WTC11 (cell line): ENCODE data around the gene CUL2. TPM values are rescaled to one million over a fixed set of nuclear protein-coding genes. Genes with fewer than 3 reads are reported as not detected.

Source experiments
- ATAC-seq: fragments of 200-7000 bp; cut with Tn5 transposase; 2 replicates; pipeline ENCODE4 v1.10.0; 2021; ENCODE audit warnings: mild to moderate bottlenecking, moderate library complexity
- CTCF ChIA-PET: fragments of 300-600 bp; sonication (Branson Sonifier 250); formaldehyde crosslinking; loops from one replicate; lab custom pipeline; 2021; ENCODE audit warnings: antibody characterized with exemption; lab: Charles Lee
- POLR2A ChIA-PET: fragments of 350-600 bp; sonication (Branson Sonifier 250); formaldehyde crosslinking; loops from one replicate; lab custom pipeline; 2021; ENCODE audit warnings: antibody characterized with exemption; lab: Charles Lee
- DNase-seq: peaks from one replicate; pipeline ENCODE4 v3.0.0; 2021; ENCODE audit warnings: low spot score
- H3K27ac Mint-ChIP-seq: 2 replicates; pipeline ENCODE4 v1.8.0; 2021; ENCODE audit warnings: mixed read lengths
- H3K27me3 Mint-ChIP-seq: 2 replicates; pipeline ENCODE4 v1.8.0; 2021; ENCODE audit warnings: low read depth, mild to moderate bottlenecking, moderate library complexity, mixed read lengths
- H3K36me3 Mint-ChIP-seq: 2 replicates; pipeline ENCODE4 v1.8.0; 2021; ENCODE audit warnings: mixed read lengths
- H3K4me1 Mint-ChIP-seq: 2 replicates; pipeline ENCODE4 v1.8.0; 2022; ENCODE audit warnings: mixed read lengths
- H3K4me3 Mint-ChIP-seq: 2 replicates; pipeline ENCODE4 v1.8.0; 2021; ENCODE audit warnings: mild to moderate bottlenecking, moderate library complexity, mixed read lengths
- H3K9me3 Mint-ChIP-seq: 2 replicates; pipeline ENCODE4 v1.8.0; 2021; ENCODE audit warnings: mixed read lengths
- AFF4 ChIP-seq: sonication (generic); formaldehyde crosslinking; IDR thresholded peaks from 2 replicates; pipeline ENCODE4 v1.8.1; 2023; ENCODE audit warnings: mild to moderate bottlenecking, missing genetic modification reagents, borderline replicate concordance
- CTCF ChIP-seq: fragments of 200-600 bp; IDR thresholded peaks from 2 replicates; pipeline ENCODE4 v1.8.0; 2022; ENCODE audit warnings: antibody characterized with exemption
- EMX1 ChIP-seq: fragments of 250-450 bp; sonication (Bioruptor Pico); IDR thresholded peaks from 2 replicates; pipeline ENCODE4 v1.8.0; 2021; ENCODE audit warnings: mild to moderate bottlenecking
- IRF2 ChIP-seq: sonication (generic); formaldehyde crosslinking; IDR thresholded peaks from 2 replicates; pipeline ENCODE4 v1.8.0; 2022; ENCODE audit warnings: low read depth, missing genetic modification reagents, borderline replicate concordance
- MAX ChIP-seq: sonication (generic); formaldehyde crosslinking; IDR thresholded peaks from 2 replicates; pipeline ENCODE4 v1.8.0; 2022; ENCODE audit warnings: mild to moderate bottlenecking, missing genetic modification reagents
- MXD4 ChIP-seq: fragments of 250-450 bp; sonication (Bioruptor Pico); IDR thresholded peaks from 2 replicates; pipeline ENCODE4 v1.8.0; 2021; ENCODE audit warnings: mild to moderate bottlenecking, moderate library complexity, borderline replicate concordance
- NFE2L1 ChIP-seq: sonication (generic); formaldehyde crosslinking; IDR thresholded peaks from 2 replicates; pipeline ENCODE4 v1.8.1; 2023; ENCODE audit warnings: missing genetic modification reagents
- NFYB ChIP-seq: sonication (generic); formaldehyde crosslinking; conservative IDR thresholded peaks from 2 replicates; pipeline ENCODE4 v1.8.0; 2022; ENCODE audit warnings: low read depth, missing genetic modification reagents
- NR1H2 ChIP-seq: sonication (generic); formaldehyde crosslinking; IDR thresholded peaks from 2 replicates; pipeline ENCODE4 v1.9.0; 2021; ENCODE audit warnings: mild to moderate bottlenecking, moderate library complexity, missing genetic modification reagents
- PREB ChIP-seq: sonication (generic); formaldehyde crosslinking; IDR thresholded peaks from 2 replicates; pipeline ENCODE4 v1.8.1; 2022; ENCODE audit warnings: mild to moderate bottlenecking, missing genetic modification reagents, moderate library complexity, borderline replicate concordance
- RORB ChIP-seq: fragments of 250-450 bp; sonication (Bioruptor Pico); IDR thresholded peaks from 2 replicates; pipeline ENCODE4 v1.9.0; 2021; ENCODE audit warnings: mild to moderate bottlenecking
- SMAD3 ChIP-seq: sonication (generic); formaldehyde crosslinking; IDR thresholded peaks from 2 replicates; pipeline ENCODE4 v1.8.0; 2022; ENCODE audit warnings: missing genetic modification reagents, mild to moderate bottlenecking, borderline replicate concordance
- USF2 ChIP-seq: sonication (generic); formaldehyde crosslinking; IDR thresholded peaks from 2 replicates; pipeline ENCODE4 v1.8.1; 2023; ENCODE audit warnings: mild to moderate bottlenecking, missing genetic modification reagents, moderate library complexity
- ZBTB43 ChIP-seq: sonication (generic); formaldehyde crosslinking; IDR thresholded peaks from 2 replicates; pipeline ENCODE4 v1.8.1; 2023; ENCODE audit warnings: mild to moderate bottlenecking, missing genetic modification reagents
- ZNF425 ChIP-seq: fragments of 250-450 bp; sonication (Bioruptor Pico); conservative IDR thresholded peaks from 2 replicates; pipeline ENCODE4 v1.9.0; 2021; ENCODE audit warnings: mild to moderate bottlenecking
- total RNA-seq: library from RNA; stranded (reverse); gene quantifications from 3 replicates; pipeline ENCODE4 v1.2.3, GENCODE V29; 2021

The CUL2 gene
- total RNA-seq, 1 experiment from 2014 or later, result 38.3 TPM

GRCh38 chr10:35056133-35056532, 34.0 kb downstream of the CUL2 start:
- Mint-ChIP-seq H3K27ac (no peak overlapping the region), H3K36me3 (peaks cover 25% of the 10 kb centered on the region), H3K4me1 (peaks cover 23% of the 10 kb centered on the region), H3K4me3 (no peak overlapping the region), H3K9me3 (no peaks in the 10 kb centered on the region), H3K27me3 (no peaks in the 10 kb centered on the region)
- DNase-seq, result no peak
- CTCF ChIA-PET, result no interaction called here
- POLR2A ChIA-PET, result no interaction called here
- no peak for ATAC-seq
- no peak for TF ChIP-seq MAX (CRISPR knock-in tag)
- no peak for TF ChIP-seq ZBTB43 (CRISPR knock-in tag)
- TF ChIP-seq EMX1, result no peak
- TF ChIP-seq SMAD3, result no peak
- no peak for TF ChIP-seq CTCF
- no peak for TF ChIP-seq PREB
- TF ChIP-seq USF2 (CRISPR knock-in tag), result no peak
- no peak for TF ChIP-seq AFF4 (CRISPR knock-in tag)
- TF ChIP-seq NFYB (CRISPR knock-in tag), result no peak
- no peak for TF ChIP-seq MXD4 (CRISPR knock-in tag)
- no peak for TF ChIP-seq NR1H2 (CRISPR knock-in tag)
- TF ChIP-seq RORB (CRISPR knock-in tag), result no peak
- no peak for TF ChIP-seq ZNF425
- TF ChIP-seq IRF2 (CRISPR knock-in tag), result no peak
- no peak for TF ChIP-seq NFE2L1 (CRISPR knock-in tag)
